DND-41 (cell line): ENCODE results near the gene OR2AT4.
A peak's percentile ranks its signal among the peaks of the same experiment; 100 is the strongest.

ENCODE experiments used
- ATAC-seq: fragments of 200-7000 bp; cut with Tn5 transposase; 3 replicates; pipeline ENCODE4 v1.9.1; 2021; ENCODE audit warnings: low read depth; ENCODE audit not compliant: insufficient read depth
- DNase-seq: peaks from one replicate; pipeline ENCODE4 v3.0.0-alpha.2; 2020
- H2AFZ ChIP-seq: 2 replicates; pipeline ENCODE4 v1.6.0; 2012; ENCODE audit warnings: low read depth, low read length
- H3K27ac ChIP-seq: 2 replicates; pipeline ENCODE4 v1.5.1; 2012; ENCODE audit warnings: low read length, inconsistent platforms
- H3K27me3 ChIP-seq: fragments of 200-600 bp; sonication (generic); 2 replicates; pipeline ENCODE4 v1.6.0; 2012; ENCODE audit warnings: low read length, mild to moderate bottlenecking, inconsistent platforms; ENCODE audit not compliant: insufficient read depth, poor library complexity
- H3K36me3 ChIP-seq: 2 replicates; pipeline ENCODE4 v1.5.1; 2012; ENCODE audit warnings: low read length, inconsistent platforms; ENCODE audit not compliant: insufficient read depth
- H3K4me1 ChIP-seq: 2 replicates; pipeline ENCODE4 v1.5.1; 2012; ENCODE audit warnings: mild to moderate bottlenecking, low read length; ENCODE audit not compliant: insufficient read depth
- H3K4me2 ChIP-seq: 2 replicates; pipeline ENCODE4 v1.6.0; 2012; ENCODE audit warnings: mild to moderate bottlenecking, moderate library complexity, low read length, inconsistent platforms; ENCODE audit not compliant: insufficient read depth
- H3K4me3 ChIP-seq, 2 experiments: fragments of 200-600 bp in 1 of 2; shearing (Covaris generic) in 1 of 2; 2 replicates each; pipeline ENCODE4 v1.5.1; 2012 to 2016; ENCODE audit warnings: inconsistent platforms in 2 of 2, low read length in 2 of 2, mild to moderate bottlenecking in 2 of 2, low read depth in 1 of 2, moderate library complexity in 1 of 2
- H3K79me2 ChIP-seq: 2 replicates; pipeline ENCODE4 v1.6.0; 2012; ENCODE audit warnings: low read length, inconsistent platforms; ENCODE audit not compliant: insufficient read depth
- H3K9ac ChIP-seq: 2 replicates; pipeline ENCODE4 v1.6.0; 2012; ENCODE audit warnings: low read depth, mild to moderate bottlenecking, inconsistent platforms, low read length, moderate library complexity
- H3K9me3 ChIP-seq: 2 replicates; pipeline ENCODE4 v1.5.1; 2012; ENCODE audit warnings: low read length, moderate library complexity, mild to moderate bottlenecking, inconsistent platforms; ENCODE audit not compliant: insufficient read depth, severe bottlenecking
- H4K20me1 ChIP-seq: 2 replicates; pipeline ENCODE4 v1.6.0; 2012; ENCODE audit warnings: low read length; ENCODE audit not compliant: insufficient read depth
- EZH2 ChIP-seq: IDR thresholded peaks from 3 replicates; pipeline ENCODE4 v1.6.1; 2012; ENCODE audit warnings: borderline replicate concordance, low read depth, mild to moderate bottlenecking, moderate library complexity, low read length, inconsistent platforms; ENCODE audit not compliant: severe bottlenecking
- TF ChIP-seq, protein P1 (sequence below): IDR thresholded peaks from 2 replicates; pipeline ENCODE4 v1.5.1; 2012; ENCODE audit warnings: borderline replicate concordance, low read length, moderate library complexity, mild to moderate bottlenecking; ENCODE audit not compliant: poor library complexity, severe bottlenecking; ENCODE audit errors: extremely low read depth

The OR2AT4 gene

GRCh38 chr11:75073459-75074190 lies 23.1 kb downstream of the OR2AT4 start:
- no peaks in the 10 kb centered on the region for H3K4me1 ChIP-seq
- no peaks in the 10 kb centered on the region for H4K20me1 ChIP-seq
- H3K4me3 ChIP-seq: no peak overlapping the region
- no peak overlapping the region for H3K4me2 ChIP-seq
- no peak overlapping the region for H3K27ac ChIP-seq
- H3K27me3 ChIP-seq: peaks cover 2% of the 10 kb centered on the region
- no peaks in the 10 kb centered on the region for H3K36me3 ChIP-seq
- H3K9me3 ChIP-seq: no peaks in the 10 kb centered on the region
- ATAC-seq: no peak
- TF ChIP-seq, protein P1, sequence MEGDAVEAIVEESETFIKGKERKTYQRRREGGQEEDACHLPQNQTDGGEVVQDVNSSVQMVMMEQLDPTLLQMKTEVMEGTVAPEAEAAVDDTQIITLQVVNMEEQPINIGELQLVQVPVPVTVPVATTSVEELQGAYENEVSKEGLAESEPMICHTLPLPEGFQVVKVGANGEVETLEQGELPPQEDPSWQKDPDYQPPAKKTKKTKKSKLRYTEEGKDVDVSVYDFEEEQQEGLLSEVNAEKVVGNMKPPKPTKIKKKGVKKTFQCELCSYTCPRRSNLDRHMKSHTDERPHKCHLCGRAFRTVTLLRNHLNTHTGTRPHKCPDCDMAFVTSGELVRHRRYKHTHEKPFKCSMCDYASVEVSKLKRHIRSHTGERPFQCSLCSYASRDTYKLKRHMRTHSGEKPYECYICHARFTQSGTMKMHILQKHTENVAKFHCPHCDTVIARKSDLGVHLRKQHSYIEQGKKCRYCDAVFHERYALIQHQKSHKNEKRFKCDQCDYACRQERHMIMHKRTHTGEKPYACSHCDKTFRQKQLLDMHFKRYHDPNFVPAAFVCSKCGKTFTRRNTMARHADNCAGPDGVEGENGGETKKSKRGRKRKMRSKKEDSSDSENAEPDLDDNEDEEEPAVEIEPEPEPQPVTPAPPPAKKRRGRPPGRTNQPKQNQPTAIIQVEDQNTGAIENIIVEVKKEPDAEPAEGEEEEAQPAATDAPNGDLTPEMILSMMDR: peak; percentile 21
- TF ChIP-seq EZH2: no peak
- DNase-seq: no peak
- no peak overlapping the region for H3K9ac ChIP-seq
- no peak overlapping the region for H2AFZ ChIP-seq
- H3K79me2 ChIP-seq: no peaks in the 10 kb centered on the region

- no peak overlapping the region for H3K27ac ChIP-seq
- H3K9ac ChIP-seq: no peak overlapping the region
- no peak overlapping the region for H3K4me2 ChIP-seq
- TF ChIP-seq, protein P1: no peak
- no peak for TF ChIP-seq EZH2
- no peak overlapping the region for H2AFZ ChIP-seq
- peaks cover 2% of the 10 kb centered on the region for H3K27me3 ChIP-seq
- no peaks in the 10 kb centered on the region for H3K79me2 ChIP-seq
- no peaks in the 10 kb centered on the region for H4K20me1 ChIP-seq
- no peak overlapping the region for H3K4me3 ChIP-seq
- H3K4me1 ChIP-seq: no peaks in the 10 kb centered on the region
- H3K9me3 ChIP-seq: no peaks in the 10 kb centered on the region
- ATAC-seq (no peak), DNase-seq (no peak)
- H3K36me3 ChIP-seq: no peaks in the 10 kb centered on the region
These were observed 24.1 kb downstream of the OR2AT4 start for GRCh38 chr11:75072582-75072981.

DNA sequence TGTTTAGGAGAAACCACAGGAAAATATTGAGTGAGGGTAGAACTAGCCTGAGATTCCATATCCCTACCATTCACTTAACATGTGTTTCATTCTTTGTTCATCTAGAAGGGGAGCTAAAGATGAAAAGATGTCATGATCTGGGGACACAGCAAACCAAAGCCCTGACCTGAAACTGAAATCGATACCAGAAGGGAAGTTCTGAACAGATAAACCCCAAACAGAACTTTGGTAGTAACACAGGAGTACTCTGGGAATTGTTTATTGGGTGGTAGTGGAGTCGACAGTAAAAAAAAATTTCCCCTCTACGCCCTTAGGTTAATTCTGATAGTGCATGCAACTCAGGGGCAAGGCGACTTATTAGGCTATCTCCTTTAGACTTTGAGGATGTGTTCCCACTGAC lies 27.2 kb downstream of the OR2AT4 start:
- H3K27me3 ChIP-seq: peaks cover 2% of the 10 kb centered on the region
- no peak overlapping the region for H3K4me3 ChIP-seq
- no peak for TF ChIP-seq EZH2
- TF ChIP-seq, protein P1: no peak
- DNase-seq: no peak
- no peaks in the 10 kb centered on the region for H4K20me1 ChIP-seq
- H3K9me3 ChIP-seq: no peaks in the 10 kb centered on the region
- no peak overlapping the region for H3K9ac ChIP-seq
- H3K4me2 ChIP-seq: no peak overlapping the region
- no peak overlapping the region for H2AFZ ChIP-seq
- no peak for ATAC-seq
- H3K36me3 ChIP-seq: no peaks in the 10 kb centered on the region
- H3K27ac ChIP-seq: no peak overlapping the region
- H3K79me2 ChIP-seq: no peaks in the 10 kb centered on the region
- no peaks in the 10 kb centered on the region for H3K4me1 ChIP-seq
